Measurements from ENCODE around the gene GJA5.

- TF ChIP-seq RAD21 (IDR thresholded peaks at IDR 0.05; ENCODE audit: low read depth): no peak
- TF ChIP-seq TAF1 (IDR thresholded peaks at IDR 0.05; ENCODE audit: low read depth): no peak
- no peak for TF ChIP-seq EGR1 (IDR thresholded peaks at IDR 0.05)
Observed at GRCh38 chr1:147712605-147713004, 47.8 kb downstream of the GJA5 start.

Measured in Ishikawa (cell line).